DND-41 (cell line): ENCODE data around the gene ZBED1.

Experiments
- ATAC-seq: fragments of 200-7000 bp; cut with Tn5 transposase; 3 replicates; pipeline ENCODE4 v1.9.1; 2021; ENCODE audit warnings: low read depth; ENCODE audit not compliant: insufficient read depth
- DNase-seq: peaks from one replicate; pipeline ENCODE4 v3.0.0-alpha.2; 2020
- H2AFZ ChIP-seq: 2 replicates; pipeline ENCODE4 v1.6.0; 2012; ENCODE audit warnings: low read depth, low read length
- H3K27ac ChIP-seq: 2 replicates; pipeline ENCODE4 v1.5.1; 2012; ENCODE audit warnings: low read length, inconsistent platforms
- H3K27me3 ChIP-seq: fragments of 200-600 bp; sonication (generic); 2 replicates; pipeline ENCODE4 v1.6.0; 2012; ENCODE audit warnings: low read length, mild to moderate bottlenecking, inconsistent platforms; ENCODE audit not compliant: insufficient read depth, poor library complexity
- H3K36me3 ChIP-seq: 2 replicates; pipeline ENCODE4 v1.5.1; 2012; ENCODE audit warnings: low read length, inconsistent platforms; ENCODE audit not compliant: insufficient read depth
- H3K4me1 ChIP-seq: 2 replicates; pipeline ENCODE4 v1.5.1; 2012; ENCODE audit warnings: mild to moderate bottlenecking, low read length; ENCODE audit not compliant: insufficient read depth
- H3K4me2 ChIP-seq: 2 replicates; pipeline ENCODE4 v1.6.0; 2012; ENCODE audit warnings: mild to moderate bottlenecking, moderate library complexity, low read length, inconsistent platforms; ENCODE audit not compliant: insufficient read depth
- H3K4me3 ChIP-seq, 2 experiments: fragments of 200-600 bp in 1 of 2; shearing (Covaris generic) in 1 of 2; 2 replicates each; pipeline ENCODE4 v1.5.1; 2012 to 2016; ENCODE audit warnings: inconsistent platforms in 2 of 2, low read length in 2 of 2, mild to moderate bottlenecking in 2 of 2, low read depth in 1 of 2, moderate library complexity in 1 of 2
- H3K79me2 ChIP-seq: 2 replicates; pipeline ENCODE4 v1.6.0; 2012; ENCODE audit warnings: low read length, inconsistent platforms; ENCODE audit not compliant: insufficient read depth
- H3K9ac ChIP-seq: 2 replicates; pipeline ENCODE4 v1.6.0; 2012; ENCODE audit warnings: low read depth, mild to moderate bottlenecking, inconsistent platforms, low read length, moderate library complexity
- H3K9me3 ChIP-seq: 2 replicates; pipeline ENCODE4 v1.5.1; 2012; ENCODE audit warnings: low read length, moderate library complexity, mild to moderate bottlenecking, inconsistent platforms; ENCODE audit not compliant: insufficient read depth, severe bottlenecking
- H4K20me1 ChIP-seq: 2 replicates; pipeline ENCODE4 v1.6.0; 2012; ENCODE audit warnings: low read length; ENCODE audit not compliant: insufficient read depth
- CTCF ChIP-seq: IDR thresholded peaks from 2 replicates; pipeline ENCODE4 v1.5.1; 2012; ENCODE audit warnings: borderline replicate concordance, low read length, moderate library complexity, mild to moderate bottlenecking; ENCODE audit not compliant: poor library complexity, severe bottlenecking; ENCODE audit errors: extremely low read depth
- EZH2 ChIP-seq: IDR thresholded peaks from 3 replicates; pipeline ENCODE4 v1.6.1; 2012; ENCODE audit warnings: borderline replicate concordance, low read depth, mild to moderate bottlenecking, moderate library complexity, low read length, inconsistent platforms; ENCODE audit not compliant: severe bottlenecking

ZBED1 gene

GRCh38 chrX:2498781-2499302 is 1.9 kb downstream of the ZBED1 start:
- DNase-seq (no peak), ATAC-seq (no peak)
- peaks cover 5% of the 10 kb centered on the region; the same call in 1 of the 2 replicates for H4K20me1 ChIP-seq
- peaks cover 14% of the 10 kb centered on the region for H3K36me3 ChIP-seq
- H3K9me3 ChIP-seq = no peaks in the 10 kb centered on the region
- peak overlapping the region; percentile 89 for H3K4me2 ChIP-seq
- no peaks in the 10 kb centered on the region for H3K27me3 ChIP-seq
- peaks cover 32% of the 10 kb centered on the region for H3K4me1 ChIP-seq
- peak overlapping the region; percentile 98 for H3K9ac ChIP-seq
- peak overlapping the region in 1 of 2 experiments; percentile 96; a peak in 3 of 4 replicates for H3K4me3 ChIP-seq
- TF ChIP-seq CTCF (no peak), EZH2 (no peak)
- peak overlapping the region; percentile 80 for H3K27ac ChIP-seq
- H2AFZ ChIP-seq = no peak overlapping the region
- H3K79me2 ChIP-seq = peaks cover 64% of the 10 kb centered on the region

GRCh38 chrX:2497961-2498780 is 2.6 kb downstream of the ZBED1 start:
- Histone ChIP-seq H3K4me1 (peaks cover 32% of the 10 kb centered on the region), H3K36me3 (peaks cover 14% of the 10 kb centered on the region), H3K79me2 (peaks cover 69% of the 10 kb centered on the region), H3K4me3 (peak overlapping the region in 1 of 2 experiments; percentile 96; a peak in 1 of 4 replicates), H3K27me3 (no peaks in the 10 kb centered on the region), H3K9ac (peak overlapping the region; percentile 98), H4K20me1 (peaks cover 5% of the 10 kb centered on the region; the same call in 1 of the 2 replicates), H2AFZ (no peak overlapping the region), H3K9me3 (no peaks in the 10 kb centered on the region), H3K27ac (peak overlapping the region; percentile 80), H3K4me2 (peak overlapping the region; percentile 89)
- ATAC-seq (no peak), DNase-seq (no peak)
- no peak for TF ChIP-seq EZH2
- no peak for TF ChIP-seq CTCF

GRCh38 chrX:2495595-2495994 is 5.2 kb downstream of the ZBED1 start:
- TF ChIP-seq CTCF (no peak), EZH2 (no peak)
- Histone ChIP-seq H3K79me2 (peaks cover 89% of the 10 kb centered on the region), H3K4me1 (peaks cover 27% of the 10 kb centered on the region), H3K4me2 (no peak overlapping the region), H3K4me3 (no peak overlapping the region), H3K36me3 (peaks cover 32% of the 10 kb centered on the region), H3K9ac (no peak overlapping the region), H3K27ac (no peak overlapping the region), H2AFZ (no peak overlapping the region), H4K20me1 (peaks cover 25% of the 10 kb centered on the region), H3K27me3 (no peaks in the 10 kb centered on the region), H3K9me3 (no peaks in the 10 kb centered on the region)
- no peak for ATAC-seq
- DNase-seq = no peak
